Gastrocnemius medialis (tissue), 4 donors: Measurements from ENCODE around the gene PDZK1IP1. TPM values are rescaled to one million over a fixed set of nuclear protein-coding genes. Genes with fewer than 3 reads are reported as not detected.
A peak's percentile ranks its signal among the peaks of the same experiment; 100 is the strongest.

Source experiments
- ATAC-seq, 2 donors: fragments of 150-250 bp; one replicate each; pipeline ENCODE4 v1.9.1; 2016
- DNase-seq, 2 donors: peaks; one replicate each; pipeline ENCODE4 v3.0.0-alpha.2; 2019
- H3K27ac ChIP-seq, 4 donors: fragments of 200-600 bp; sonication (generic); 1 replicate in 1 of 4; 2 replicates in 3 of 4; pipeline ENCODE4 v1.5.1; 2016 to 2018; ENCODE audit warnings: mild to moderate bottlenecking in 2 of 4, moderate library complexity in 1 of 4
- H3K27me3 ChIP-seq, 3 donors: fragments of 200-600 bp; sonication (generic) in 2 of 3; 1 replicate in 1 of 3; 2 replicates in 2 of 3; pipeline versions ENCODE4 v1.5.1 to v1.6.0; 2016 to 2019; ENCODE audit warnings: mild to moderate bottlenecking in 1 of 3, moderate library complexity in 1 of 3
- H3K36me3 ChIP-seq, 2 donors: fragments of 200-600 bp; sonication (generic) in 1 of 2; one replicate each; pipeline ENCODE4 v1.5.1; 2017 to 2018
- H3K4me1 ChIP-seq, 2 donors: fragments of 200-600 bp; sonication (generic) in 1 of 2; one replicate each; pipeline ENCODE4 v1.5.1; 2016 to 2017; ENCODE audit warnings: mild to moderate bottlenecking in 2 of 2
- H3K4me3 ChIP-seq, 4 donors: fragments of 200-600 bp; sonication (generic) in 3 of 4; 1 replicate in 1 of 4; 2 replicates in 3 of 4; pipeline ENCODE4 v1.5.1; 2016 to 2019; ENCODE audit warnings: mild to moderate bottlenecking in 2 of 4
- H3K9me3 ChIP-seq, 3 donors: fragments of 200-600 bp; sonication (generic) in 2 of 3; 1 replicate in 1 of 3; 2 replicates in 2 of 3; pipeline ENCODE4 v1.5.1; 2016 to 2019
- CTCF ChIP-seq, 5 experiments: fragments of 450-650 bp in 3 of 5; fragments of 200-600 bp in 2 of 5; sonication (generic) in 2 of 5; IDR thresholded peaks in 4 of 5; conservative IDR thresholded peaks in 1 of 5; 1 replicate in 4 of 5; 2 replicates in 1 of 5; pipeline ENCODE4 v1.5.1; 2016 to 2019; ENCODE audit warnings: antibody characterized with exemption in 5 of 5, mild to moderate bottlenecking in 3 of 5, moderate library complexity in 3 of 5
- POLR2A ChIP-seq, 2 donors: fragments of 450-650 bp; IDR thresholded peaks; one replicate each; pipeline ENCODE4 v1.6.1; 2017; ENCODE audit warnings: antibody characterized with exemption in 2 of 2, mild to moderate bottlenecking in 2 of 2, moderate library complexity in 2 of 2
- in situ Hi-C, 4 donors: fragments of 200-750 bp; cut with MboI; loops; one replicate each; pipeline versions ENCODE4 v1.15.0 to v1.8.0; 2017; ENCODE audit warnings: low sequenced_read_pairs in 4 of 4
- intact Hi-C: fragments of 100-400 bp; cut with DNase I; formaldehyde crosslinking; loops from one replicate; pipeline ENCODE4 v1.15.1; 2023; ENCODE audit warnings: low total_unique reads
- total RNA-seq, 4 donors: library from RNA; depleted of rRNA; stranded (reverse); fragments of >200 nt; gene quantifications; one replicate each; pipeline versions ENCODE4 v1.1.0 to v1.2.3, GENCODE V29; 2016

PDZK1IP1 gene
- total RNA-seq, 4 donors from 2014 or later = 1.8 to 10.9 (median 3.9) TPM; not detected in 1

- in situ Hi-C loops = no loop called here
- intact Hi-C loops = no loop called here
- Histone ChIP-seq H3K27me3 (peaks cover 59 to 65% (median 59%) of the 10 kb centered on the region in 3 donors), H3K9me3 (no peaks in the 10 kb centered on the region), H3K27ac (peak within 1 kb of the TSS; percentile 60 to 77 (median 72)), H3K4me3 (peak within 1 kb of the TSS; percentile 46 to 61 (median 54)), H3K4me1 (peaks cover 3 to 16% of the 10 kb centered on the region in 2 donors), H3K36me3 (no peaks in the 10 kb centered on the region)
- ATAC-seq = peak in 1 of 2 donors; percentile 30
- TF ChIP-seq CTCF (IDR thresholded peaks at IDR 0.05 in 4 of 5, conservative IDR thresholded peaks at IDR 0.05 in 1 of 5) (no peak), POLR2A (IDR thresholded peaks at IDR 0.05) (no peak)
- DNase-seq = no peak
Measured at GRCh38 chr1:47232187-47232874, 42.5 kb upstream of the PDZK1IP1 start, which contains the start of gene TAL1. TSS of gene TAL1 (minus strand) at chr1:47232225. CDS start at chr1:47225888, 6,337 bp downstream.

GRCh38 chr1:47231301-47232186 is 41.7 kb upstream of the PDZK1IP1 start:
- Histone ChIP-seq H3K36me3 (no peaks in the 10 kb centered on the region), H3K4me1 (peaks cover 5 to 20% of the 10 kb centered on the region in 2 donors), H3K27ac (peak overlapping the region; percentile 60 to 77 (median 72)), H3K9me3 (no peaks in the 10 kb centered on the region), H3K27me3 (peaks cover 66 to 73% (median 67%) of the 10 kb centered on the region in 3 donors), H3K4me3 (peak overlapping the region; percentile 46 to 61 (median 54))
- TF ChIP-seq POLR2A (IDR thresholded peaks at IDR 0.05) (peak; percentile 22 to 54), CTCF (IDR thresholded peaks at IDR 0.05 in 4 of 5, conservative IDR thresholded peaks at IDR 0.05 in 1 of 5) (no peak)
- DNase-seq = no peak
- in situ Hi-C loops = no loop called here
- peak in 1 of 2 donors; percentile 28 for ATAC-seq
- intact Hi-C loops = no loop called here

- ATAC-seq (no peak), DNase-seq (no peak)
- intact Hi-C loops (no loop called here), in situ Hi-C loops (no loop called here)
- peaks cover 74 to 80% (median 74%) of the 10 kb centered on the region in 3 donors for H3K27me3 ChIP-seq
- TF ChIP-seq POLR2A (IDR thresholded peaks at IDR 0.05) = no peak
- TF ChIP-seq CTCF (IDR thresholded peaks at IDR 0.05 in 4 of 5, conservative IDR thresholded peaks at IDR 0.05 in 1 of 5) = no peak
- no peaks in the 10 kb centered on the region for H3K36me3 ChIP-seq
- H3K4me3 ChIP-seq = peak overlapping the region; percentile 46 to 61 (median 54)
- no peaks in the 10 kb centered on the region for H3K9me3 ChIP-seq
- H3K4me1 ChIP-seq = peaks cover 5 to 20% of the 10 kb centered on the region in 2 donors
- H3K27ac ChIP-seq = peak overlapping the region; percentile 60 to 77 (median 72)
Measured at GRCh38 chr1:47230692-47231300, 41.0 kb upstream of the PDZK1IP1 start.

GRCh38 chr1:47229886-47230691 is 40.3 kb upstream of the PDZK1IP1 start:
- H3K36me3 ChIP-seq = no peaks in the 10 kb centered on the region
- H3K27me3 ChIP-seq = peaks cover 79 to 85% (median 81%) of the 10 kb centered on the region in 3 donors
- DNase-seq (no peak), ATAC-seq (no peak)
- H3K4me1 ChIP-seq = peaks cover 2 to 22% of the 10 kb centered on the region in 2 donors
- intact Hi-C loops = no loop called here
- H3K4me3 ChIP-seq = peak overlapping the region; percentile 46 to 61 (median 54)
- peak overlapping the region; percentile 60 to 77 (median 72) for H3K27ac ChIP-seq
- H3K9me3 ChIP-seq = no peaks in the 10 kb centered on the region
- TF ChIP-seq POLR2A (IDR thresholded peaks at IDR 0.05) (no peak), CTCF (IDR thresholded peaks at IDR 0.05 in 4 of 5, conservative IDR thresholded peaks at IDR 0.05 in 1 of 5) (no peak)
- in situ Hi-C loops = no loop called here
